ENCODE measurements around the gene SFXN3. TPM values are rescaled to one million over a fixed set of nuclear protein-coding genes. Genes with fewer than 3 reads are reported as not detected.

Gene SFXN3
- total and polyA plus RNA-seq, 7 donors = 9.5 to 57.1 (median 17.5) TPM

GRCh38 chr10:101028446-101029337 lies 2.3 kb upstream of the SFXN3 start:
- no peak overlapping the region for H3K4me3 ChIP-seq
- no peaks in the 10 kb centered on the region for H3K36me3 ChIP-seq
- H3K9me3 ChIP-seq = no peaks in the 10 kb centered on the region
- DNase-seq = peak; percentile 63
- H3K4me1 ChIP-seq = peaks cover 0 to 28% (median 20%) of the 10 kb centered on the region in 4 donors
- no peak overlapping the region for H3K27ac ChIP-seq
- WGBS, 2 donors = 62 to 65% methylated on average over 7 of the region's 7 CpGs
- no peak for TF ChIP-seq POLR2AphosphoS5 (IDR thresholded peaks at IDR 0.05)
- TF ChIP-seq POLR2A (IDR thresholded peaks at IDR 0.05) = no peak
- no peak for TF ChIP-seq EP300 (IDR thresholded peaks at IDR 0.05)
- no peak for TF ChIP-seq CTCF (IDR thresholded peaks at IDR 0.05)
- intact Hi-C loops (cut with DNase I) = no loop called here
- peaks cover 0 to 10% (median 0%) of the 10 kb centered on the region in 3 donors for H3K27me3 ChIP-seq

DNA sequence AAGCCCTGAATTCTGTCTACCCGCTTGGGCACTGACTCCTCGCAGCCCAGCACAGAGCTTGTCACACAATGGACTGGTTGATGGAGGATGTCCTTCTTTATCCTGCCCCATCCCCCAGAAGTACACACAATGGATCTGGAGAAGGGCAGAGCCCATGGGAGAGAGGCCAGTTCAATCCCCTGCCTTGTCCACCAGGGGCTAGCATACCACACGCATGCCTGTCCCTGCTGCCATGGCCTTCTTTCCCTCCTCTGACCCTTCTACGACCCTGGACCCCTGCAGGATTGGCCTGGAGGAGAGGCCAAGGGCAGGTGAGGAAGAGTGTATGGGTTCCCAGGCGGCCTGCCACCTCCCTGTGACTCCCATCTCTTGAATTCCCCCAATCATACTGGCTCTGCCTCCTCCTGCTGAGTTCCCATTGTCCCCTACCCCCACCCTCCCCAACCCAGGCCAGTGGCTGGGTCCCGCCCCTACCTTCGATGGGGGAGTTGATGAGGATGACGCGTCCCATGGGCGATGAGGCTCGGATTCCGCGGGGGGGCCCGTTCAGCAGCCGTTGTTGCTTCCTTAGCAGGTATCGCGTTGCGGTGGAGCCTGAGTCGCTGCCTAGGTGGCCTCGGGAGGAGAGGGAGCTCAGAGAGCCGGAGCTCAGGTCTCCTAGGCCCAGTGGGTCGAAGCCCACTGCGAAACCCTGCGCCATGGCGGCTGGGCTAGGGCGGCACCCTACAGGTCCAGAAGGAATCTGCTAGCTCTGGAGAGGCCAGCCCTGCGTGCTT lies 1.3 kb upstream of the SFXN3 start:
- WGBS, 2 donors = 72 to 75% methylated on average over 27 of the region's 27 CpGs
- no peak for DNase-seq
- intact Hi-C loops (cut with DNase I) = loop anchor here (5.0 to 10.0 kb wide), 2 partner anchors 38 to 325 kb away; partner anchors contain the start of gene BTRC

DNA sequence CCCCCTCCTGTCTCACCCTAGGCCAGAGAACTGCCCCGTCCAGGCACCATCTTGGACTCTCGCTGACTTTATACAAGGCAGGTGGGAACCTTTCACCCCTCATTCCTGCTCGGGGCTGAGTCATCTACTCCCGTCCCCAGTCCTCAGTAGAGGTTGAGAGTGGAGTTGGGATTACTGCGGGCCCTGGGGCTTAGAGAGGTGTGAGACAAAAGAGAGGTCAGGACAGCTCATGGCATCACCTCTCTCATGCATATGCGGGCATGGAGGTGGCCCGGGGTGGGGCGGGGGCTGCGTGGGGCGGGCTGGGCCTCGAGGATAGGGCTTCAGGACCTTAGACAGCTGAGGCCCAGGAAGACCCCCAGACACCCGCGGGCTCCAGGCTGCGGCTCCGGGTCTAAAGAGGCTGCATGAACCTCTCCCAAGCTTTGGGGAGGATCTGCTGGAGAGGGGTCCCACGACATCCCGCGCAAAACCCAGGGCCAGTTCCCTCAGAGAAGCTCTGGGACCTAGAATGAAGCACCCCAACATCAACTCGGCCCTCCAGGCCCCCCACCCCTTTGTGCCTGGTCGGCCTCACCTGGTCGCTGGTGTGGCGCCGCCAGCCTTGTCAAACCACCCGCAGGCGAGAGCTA lies 422 bp upstream of the SFXN3 start:
- WGBS, 2 donors = 6 to 11% methylated on average over 25 of the region's 25 CpGs
- H3K9me3 ChIP-seq = no peaks in the 10 kb centered on the region
- DNase-seq = no peak
- peaks cover 2 to 10% (median 8%) of the 10 kb centered on the region in 4 donors for H3K36me3 ChIP-seq
- H3K27ac ChIP-seq = peak overlapping the region; percentile 91 to 98 (median 96)
- H3K27me3 ChIP-seq = peaks cover 0 to 10% (median 0%) of the 10 kb centered on the region in 3 donors
- peaks cover 0 to 28% (median 20%) of the 10 kb centered on the region in 4 donors for H3K4me1 ChIP-seq
- intact Hi-C loops (cut with DNase I) = loop anchor here (5.0 to 10.0 kb wide), 2 partner anchors 37 to 324 kb away; partner anchors contain the start of gene BTRC
- H3K4me3 ChIP-seq = peak overlapping the region; percentile 66 to 85 (median 76)
- TF ChIP-seq POLR2A (IDR thresholded peaks at IDR 0.05) = no peak
- no peak for TF ChIP-seq CTCF (IDR thresholded peaks at IDR 0.05)
- TF ChIP-seq EP300 (IDR thresholded peaks at IDR 0.05) = no peak
- no peak for TF ChIP-seq POLR2AphosphoS5 (IDR thresholded peaks at IDR 0.05)

More for the DNA sequence above, 1.3 kb upstream of the SFXN3 start:
- H3K27me3 ChIP-seq = peaks cover 0 to 10% (median 0%) of the 10 kb centered on the region in 3 donors
- peaks cover 0 to 28% (median 20%) of the 10 kb centered on the region in 4 donors for H3K4me1 ChIP-seq
- H3K36me3 ChIP-seq = peaks cover 0 to 3% (median under 1%) of the 10 kb centered on the region in 4 donors
- TF ChIP-seq POLR2A (IDR thresholded peaks at IDR 0.05) (no peak), EP300 (IDR thresholded peaks at IDR 0.05) (no peak), CTCF (IDR thresholded peaks at IDR 0.05) (no peak), POLR2AphosphoS5 (IDR thresholded peaks at IDR 0.05) (no peak)
- H3K4me3 ChIP-seq = no peak overlapping the region
- H3K9me3 ChIP-seq = no peaks in the 10 kb centered on the region
- no peak overlapping the region for H3K27ac ChIP-seq

All from sigmoid colon (tissue), 7 donors.